Kidney epithelial cell (primary cell): ENCODE measurements around the gene SLC23A1. TPM values are rescaled to one million over a fixed set of nuclear protein-coding genes. Genes with fewer than 3 reads are reported as not detected.
"Not testable (repeated sequence)": the region's sequence is repeated elsewhere in the genome, so short reads cannot be mapped to it uniquely, and the experiment has no call there.

Source experiments
- DNase-seq: peaks from one replicate; pipeline ENCODE4 v3.0.0-alpha.2; 2010; ENCODE audit warnings: low read depth
- H3K27me3 ChIP-seq: 2 replicates; pipeline ENCODE4 v1.6.0; 2011; ENCODE audit warnings: low read length; ENCODE audit not compliant: control insufficient read depth, insufficient read depth
- H3K36me3 ChIP-seq: 2 replicates; pipeline ENCODE4 v1.5.1; 2011; ENCODE audit warnings: low read length; ENCODE audit not compliant: control insufficient read depth, insufficient read depth
- H3K4me3 ChIP-seq: 2 replicates; pipeline ENCODE4 v1.5.1; 2011; ENCODE audit warnings: low read depth, mild to moderate bottlenecking, control low read depth, low read length
- CTCF ChIP-seq: IDR thresholded peaks from 2 replicates; pipeline ENCODE4 v1.5.1; 2011; ENCODE audit warnings: mild to moderate bottlenecking, moderate library complexity, low read length, control low read depth, inconsistent platforms; ENCODE audit not compliant: insufficient read depth, poor library complexity, severe bottlenecking
- total RNA-seq: library from RNA; depleted of rRNA; stranded (reverse); fragments of >200 nt; gene quantifications from 2 replicates; pipeline ENCODE4 v1.2.3, GENCODE V29; 2015

The SLC23A1 gene
- total RNA-seq, 1 donor from 2014 or later = not detected

GRCh38 chr5:139410993-139411828 lies 28.1 kb upstream of the SLC23A1 start:
- Histone ChIP-seq H3K27me3 (no peaks in the 10 kb centered on the region), H3K36me3 (no peaks in the 10 kb centered on the region), H3K4me3 (no peak overlapping the region)
- TF ChIP-seq CTCF = no peak
- DNase-seq = no peak

GRCh38 chr5:139410121-139410992 lies 27.3 kb upstream of the SLC23A1 start:
- TF ChIP-seq CTCF = no peak
- no peak for DNase-seq
- Histone ChIP-seq H3K36me3 (no peaks in the 10 kb centered on the region), H3K27me3 (no peaks in the 10 kb centered on the region), H3K4me3 (no peak overlapping the region)

GRCh38 chr5:139409116-139409515 lies 26.0 kb upstream of the SLC23A1 start:
- H3K36me3 ChIP-seq, H3K27me3 ChIP-seq, H3K4me3 ChIP-seq, DNase-seq: not testable (repeated sequence)

- no peak for DNase-seq
- Histone ChIP-seq H3K4me3 (no peak overlapping the region), H3K36me3 (no peaks in the 10 kb centered on the region), H3K27me3 (no peaks in the 10 kb centered on the region)
- no peak for TF ChIP-seq CTCF
Measured at GRCh38 chr5:139408191-139408590, 25.1 kb upstream of the SLC23A1 start.

GRCh38 chr5:139407517-139407916 lies 24.4 kb upstream of the SLC23A1 start:
- no peak for DNase-seq
- Histone ChIP-seq H3K27me3 (no peaks in the 10 kb centered on the region), H3K4me3 (no peak overlapping the region), H3K36me3 (no peaks in the 10 kb centered on the region)
- no peak for TF ChIP-seq CTCF

- Histone ChIP-seq H3K36me3 (no peaks in the 10 kb centered on the region), H3K4me3 (no peak overlapping the region), H3K27me3 (no peaks in the 10 kb centered on the region)
- no peak for DNase-seq
- no peak for TF ChIP-seq CTCF
Measured at GRCh38 chr5:139406963-139407362, 23.9 kb upstream of the SLC23A1 start.
